SU-DHL-6 (cell line): ENCODE results near the gene ZNF514.

ENCODE experiments used
- H2AFZ ChIP-seq: fragments of 200-600 bp; sonication (generic); 2 replicates; pipeline ENCODE4 v1.6.1; 2014; ENCODE audit warnings: low read depth, mild to moderate bottlenecking, moderate library complexity, mixed read lengths, antibody characterized with exemption, low read length; ENCODE audit not compliant: severe bottlenecking
- H3F3A ChIP-seq: fragments of 200-600 bp; shearing (Covaris generic); 2 replicates; pipeline ENCODE4 v1.6.0; 2016; ENCODE audit warnings: antibody characterized with exemption, mild to moderate bottlenecking; ENCODE audit not compliant: insufficient read depth
- H3K27ac ChIP-seq: fragments of 200-600 bp; sonication (generic); 2 replicates; pipeline ENCODE4 v1.5.1; 2016; ENCODE audit warnings: low read depth, mild to moderate bottlenecking, low read length, moderate library complexity, mixed read lengths
- H3K27me3 ChIP-seq: fragments of 200-600 bp; sonication (generic), shearing (Covaris generic); 2 replicates; pipeline ENCODE4 v1.6.0; 2014; ENCODE audit warnings: mild to moderate bottlenecking, low read length
- H3K36me3 ChIP-seq: fragments of 200-600 bp; sonication (generic); 2 replicates; pipeline ENCODE4 v1.6.1; 2014; ENCODE audit warnings: mild to moderate bottlenecking, low read length, mixed read lengths
- H3K4me2 ChIP-seq: fragments of 300-600, 200-600 bp; shearing (Covaris generic), sonication (generic); 2 replicates; pipeline ENCODE4 v1.6.0; 2014; ENCODE audit warnings: low read length, low read depth, mild to moderate bottlenecking; ENCODE audit not compliant: poor library complexity, severe bottlenecking
- H3K4me3 ChIP-seq: fragments of 200-600 bp; sonication (generic); 2 replicates; pipeline ENCODE4 v1.5.1; 2014; ENCODE audit warnings: antibody characterized with exemption, low read length, mild to moderate bottlenecking, mixed read lengths; ENCODE audit not compliant: insufficient read depth, poor library complexity, severe bottlenecking
- H3K79me2 ChIP-seq: fragments of 200-600 bp; sonication (generic); 2 replicates; pipeline ENCODE4 v1.6.1; 2014; ENCODE audit warnings: mild to moderate bottlenecking, low read length, moderate library complexity; ENCODE audit not compliant: insufficient read depth
- H3K9ac ChIP-seq: fragments of 200-600 bp; sonication (generic); 2 replicates; pipeline ENCODE4 v1.7.0; 2014; ENCODE audit warnings: mild to moderate bottlenecking, low read length
- H3K9me2 ChIP-seq: fragments of 200-600 bp; sonication (generic); replicated peaks from 2 replicates; pipeline ENCODE4 v1.6.1; 2014; ENCODE audit warnings: low read length; ENCODE audit not compliant: insufficient read depth
- H3K9me3 ChIP-seq: fragments of 200-600 bp; sonication (generic); 2 replicates; pipeline ENCODE4 v1.6.1; 2014; ENCODE audit warnings: low read length, mixed read lengths; ENCODE audit not compliant: insufficient read depth
- H4K20me1 ChIP-seq: fragments of 200-600 bp; sonication (generic); 2 replicates; pipeline ENCODE4 v1.6.1; 2014; ENCODE audit warnings: low read depth, mild to moderate bottlenecking, antibody characterized with exemption, low read length, moderate library complexity, mixed read lengths
- CTCF ChIP-seq: fragments of 200-600 bp; sonication (generic); IDR thresholded peaks from one replicate; pipeline ENCODE4 v1.5.1; 2017; ENCODE audit warnings: antibody characterized with exemption, mild to moderate bottlenecking, low read length, moderate library complexity; ENCODE audit not compliant: insufficient read depth, poor library complexity, severe bottlenecking
- EZH2phosphoT487 ChIP-seq: fragments of 200-600 bp; sonication (generic), shearing (Covaris generic); conservative IDR thresholded peaks from 2 replicates; pipeline ENCODE4 v1.6.1; 2018; ENCODE audit warnings: mild to moderate bottlenecking, antibody characterized with exemption, low read length, moderate library complexity, mixed read lengths

ZNF514 gene

GRCh38 chr2:95174031-95174542, 14.4 kb upstream of the ZNF514 start:
- Histone ChIP-seq H3K27me3 (no peaks in the 10 kb centered on the region), H3K9ac (no peak overlapping the region), H4K20me1 (no peaks in the 10 kb centered on the region; the same call in 1 of the 2 replicates), H2AFZ (no peak overlapping the region), H3K79me2 (no peaks in the 10 kb centered on the region), H3K36me3 (no peaks in the 10 kb centered on the region), H3K27ac (no peak overlapping the region), H3K9me2 (no peaks in the 10 kb centered on the region), H3K4me2 (no peak overlapping the region), H3F3A (no peaks in the 10 kb centered on the region), H3K9me3 (no peaks in the 10 kb centered on the region), H3K4me3 (no peak overlapping the region)
- TF ChIP-seq CTCF (no peak), EZH2phosphoT487 (no peak)

- H3K9ac ChIP-seq: no peak overlapping the region
- no peaks in the 10 kb centered on the region for H3K9me2 ChIP-seq
- no peak overlapping the region for H3K27ac ChIP-seq
- H3K79me2 ChIP-seq: no peaks in the 10 kb centered on the region
- no peaks in the 10 kb centered on the region for H3K27me3 ChIP-seq
- no peak overlapping the region for H2AFZ ChIP-seq
- no peak overlapping the region for H3K4me2 ChIP-seq
- no peaks in the 10 kb centered on the region for H3K36me3 ChIP-seq
- no peak overlapping the region for H3K4me3 ChIP-seq
- H4K20me1 ChIP-seq: no peaks in the 10 kb centered on the region; the same call in 1 of the 2 replicates
- H3F3A ChIP-seq: no peaks in the 10 kb centered on the region
- no peaks in the 10 kb centered on the region for H3K9me3 ChIP-seq
- no peak for TF ChIP-seq EZH2phosphoT487
- no peak for TF ChIP-seq CTCF
These were observed 12.3 kb upstream of the ZNF514 start for GRCh38 chr2:95171902-95172301.

- Histone ChIP-seq H3K9me2 (no peaks in the 10 kb centered on the region), H3K9me3 (no peaks in the 10 kb centered on the region), H3K36me3 (no peaks in the 10 kb centered on the region), H3K4me3 (peak overlapping the region; percentile 69), H3K27ac (no peak overlapping the region), H4K20me1 (no peaks in the 10 kb centered on the region; the same call in 1 of the 2 replicates), H3K79me2 (peaks cover 19% of the 10 kb centered on the region), H3K4me2 (peak overlapping the region; percentile 66), H3K27me3 (no peaks in the 10 kb centered on the region), H3F3A (peaks cover 4% of the 10 kb centered on the region; the same call in 1 of the 2 replicates), H3K9ac (peak overlapping the region; percentile 72), H2AFZ (peak overlapping the region; percentile 79)
- TF ChIP-seq EZH2phosphoT487 (no peak), CTCF (no peak)
These were observed 6.6 kb upstream of the ZNF514 start for GRCh38 chr2:95166065-95166763.
